Body of pancreas (tissue), 4 donors: ENCODE results near the gene GP9. TPM values are rescaled to one million over a fixed set of nuclear protein-coding genes. Genes with fewer than 3 reads are reported as not detected.
A peak's percentile ranks its signal among the peaks of the same experiment; 100 is the strongest.

Experiments used
- ATAC-seq: fragments of 150-250 bp; one replicate; pipeline ENCODE4 v1.9.1; 2016
- DNase-seq, 4 donors: peaks; one replicate each; pipeline ENCODE4 v3.0.0-alpha.2; 2019
- H3K27ac ChIP-seq, 4 donors: fragments of 200-600 bp; sonication (generic); 1 replicate in 3 of 4; 2 replicates in 1 of 4; pipeline versions ENCODE4 v1.5.1 to v1.6.1; 2016 to 2019; ENCODE audit warnings: mild to moderate bottlenecking in 1 of 4, mixed read lengths in 1 of 4, moderate library complexity in 1 of 4
- H3K27me3 ChIP-seq, 2 donors: fragments of 200-600 bp; sonication (generic); one replicate each; pipeline ENCODE4 v1.6.0; 2016; ENCODE audit warnings: mild to moderate bottlenecking in 1 of 2
- H3K36me3 ChIP-seq, 2 donors: fragments of 200-600 bp; sonication (generic); replicated peaks in 1 of 2; 2 replicates each; pipeline ENCODE4 v1.5.1; 2016; ENCODE audit warnings: low read depth in 2 of 2; ENCODE audit not compliant: insufficient read depth in 1 of 2
- H3K4me1 ChIP-seq: fragments of 200-600 bp; sonication (generic); one replicate; pipeline ENCODE4 v1.6.0; 2016
- H3K4me3 ChIP-seq, 2 donors: fragments of 200-600 bp; sonication (generic); 1 replicate in 1 of 2; 2 replicates in 1 of 2; pipeline ENCODE4 v1.5.1; 2016 to 2019
- H3K9me3 ChIP-seq, 3 donors: fragments of 200-600 bp; sonication (generic); 1 replicate in 2 of 3; 2 replicates in 1 of 3; pipeline ENCODE4 v1.5.1; 2016
- POLR2A ChIP-seq, 3 donors: fragments of 450-650 bp; IDR thresholded peaks; one replicate each; pipeline ENCODE4 v1.6.1; 2016; ENCODE audit warnings: antibody characterized with exemption in 3 of 3, mild to moderate bottlenecking in 2 of 3
- WGBS, 2 donors: methylation state at CpG; one replicate each; pipeline ENCODE4 v1.1.5; 2017; 5-methylcytosine and 5-hydroxymethylcytosine counted together
- intact Hi-C: fragments of 100-400 bp; cut with DNase I; formaldehyde crosslinking; loops from one replicate; pipeline ENCODE4 v1.15.1; 2023
- total RNA-seq, 2 donors: library from RNA; depleted of rRNA; stranded (reverse); fragments of >200 nt; gene quantifications; one replicate each; pipeline ENCODE4 v1.1.0, GENCODE V29; 2016
- TF ChIP-seq, protein P1 (sequence below), 7 experiments: fragments of 450-650 bp in 4 of 7; fragments of 200-600 bp in 3 of 7; sonication (generic) in 3 of 7; IDR thresholded peaks; one replicate each; pipeline ENCODE4 v1.5.1; 2016 to 2019; ENCODE audit warnings: antibody characterized with exemption in 7 of 7

GP9 gene
- total RNA-seq, 2 donors from 2014 or later = not detected

DNA sequence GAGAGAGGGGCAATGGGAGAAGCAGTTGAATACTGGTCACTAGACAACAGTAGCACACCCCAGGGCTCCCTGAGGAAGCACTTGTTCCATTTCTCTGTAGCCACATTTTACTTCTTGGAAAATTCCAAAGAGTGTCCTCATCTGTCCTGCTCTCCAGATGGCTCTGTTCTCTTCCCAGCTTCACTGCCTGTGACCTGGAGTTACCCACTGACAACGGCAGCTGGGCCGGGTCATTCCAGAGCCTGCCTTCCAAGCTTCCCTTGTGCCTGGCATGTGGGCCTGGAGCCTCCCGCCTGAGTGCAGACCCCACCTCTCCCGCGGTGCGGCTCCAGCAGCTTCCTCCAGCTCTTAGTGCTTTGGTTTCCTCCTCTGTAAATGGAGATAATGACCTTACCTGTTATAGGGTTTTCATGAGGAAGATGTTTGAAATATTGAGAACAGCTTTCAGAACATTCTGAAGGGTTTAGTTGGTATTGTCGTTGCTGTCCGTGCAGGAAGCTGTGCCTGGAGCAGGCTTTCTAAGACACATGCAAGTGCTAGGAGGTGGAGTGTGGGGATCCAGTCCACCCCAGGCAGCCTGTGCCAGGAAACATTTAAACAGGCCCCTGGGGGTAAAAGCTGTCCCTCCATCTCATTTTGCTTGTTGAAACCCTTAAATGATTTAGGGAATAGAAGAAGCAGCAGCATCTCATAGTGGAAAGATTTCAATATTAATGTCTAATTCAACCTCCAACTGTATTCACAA, 34.7 kb upstream of the GP9 start:
- Histone ChIP-seq H3K27ac (peak overlapping the region in 1 of 4 donors; percentile 31), H3K4me3 (no peak overlapping the region), H3K36me3 (no peaks in the 10 kb centered on the region), H3K27me3 (no peaks in the 10 kb centered on the region), H3K9me3 (no peaks in the 10 kb centered on the region), H3K4me1 (peaks cover 13% of the 10 kb centered on the region)
- 66 to 72% methylated on average over 8 of the region's 8 CpGs for WGBS, 2 donors
- ATAC-seq (no peak), DNase-seq (no peak)
- intact Hi-C loops = no loop called here
- no peak for TF ChIP-seq POLR2A (IDR thresholded peaks at IDR 0.05)
- TF ChIP-seq, protein P1, sequence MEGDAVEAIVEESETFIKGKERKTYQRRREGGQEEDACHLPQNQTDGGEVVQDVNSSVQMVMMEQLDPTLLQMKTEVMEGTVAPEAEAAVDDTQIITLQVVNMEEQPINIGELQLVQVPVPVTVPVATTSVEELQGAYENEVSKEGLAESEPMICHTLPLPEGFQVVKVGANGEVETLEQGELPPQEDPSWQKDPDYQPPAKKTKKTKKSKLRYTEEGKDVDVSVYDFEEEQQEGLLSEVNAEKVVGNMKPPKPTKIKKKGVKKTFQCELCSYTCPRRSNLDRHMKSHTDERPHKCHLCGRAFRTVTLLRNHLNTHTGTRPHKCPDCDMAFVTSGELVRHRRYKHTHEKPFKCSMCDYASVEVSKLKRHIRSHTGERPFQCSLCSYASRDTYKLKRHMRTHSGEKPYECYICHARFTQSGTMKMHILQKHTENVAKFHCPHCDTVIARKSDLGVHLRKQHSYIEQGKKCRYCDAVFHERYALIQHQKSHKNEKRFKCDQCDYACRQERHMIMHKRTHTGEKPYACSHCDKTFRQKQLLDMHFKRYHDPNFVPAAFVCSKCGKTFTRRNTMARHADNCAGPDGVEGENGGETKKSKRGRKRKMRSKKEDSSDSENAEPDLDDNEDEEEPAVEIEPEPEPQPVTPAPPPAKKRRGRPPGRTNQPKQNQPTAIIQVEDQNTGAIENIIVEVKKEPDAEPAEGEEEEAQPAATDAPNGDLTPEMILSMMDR (IDR thresholded peaks at IDR 0.05) = no peak

DNA sequence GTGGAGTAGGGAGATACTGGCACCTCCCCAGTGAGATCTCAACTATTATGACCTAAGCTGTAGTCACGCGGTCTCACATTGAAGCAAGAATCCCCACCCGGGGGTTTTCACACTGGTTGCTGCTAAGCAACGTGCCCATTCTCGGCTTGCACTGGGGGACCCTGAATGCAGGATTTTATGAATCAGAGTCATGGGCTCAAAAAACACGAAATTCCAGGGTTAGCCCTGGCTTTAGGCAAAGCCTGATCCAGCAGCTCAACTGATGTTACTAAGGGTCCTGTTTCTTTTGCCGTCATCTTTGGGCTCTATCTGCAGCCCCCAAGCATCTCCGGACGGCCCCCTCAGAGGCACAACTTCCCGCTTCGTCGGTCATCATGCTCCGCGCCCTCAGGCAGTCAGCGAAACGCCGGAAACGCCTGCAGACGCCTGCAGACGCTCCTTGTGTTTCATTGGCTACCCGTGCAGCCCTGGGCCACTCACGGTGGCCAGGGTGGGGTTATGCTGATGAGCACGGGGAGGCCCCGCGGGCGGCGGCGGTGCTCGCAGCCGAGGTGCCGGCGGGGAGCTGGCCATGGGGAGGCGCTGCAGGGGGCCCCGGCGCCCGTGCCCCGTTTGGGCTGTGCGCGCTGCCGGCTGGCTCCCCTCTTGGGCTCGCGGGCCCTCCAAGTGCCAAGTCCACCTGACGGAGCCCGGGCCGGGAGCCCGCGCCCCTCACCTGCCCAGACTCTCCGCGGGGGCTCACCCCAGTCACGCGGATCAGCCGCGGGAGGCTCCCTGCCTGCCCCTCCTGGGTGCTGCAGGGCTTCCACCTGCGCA, 33.6 kb upstream of the GP9 start:
- DNase-seq = peak; percentile 89 to 96 (median 94)

DNA sequence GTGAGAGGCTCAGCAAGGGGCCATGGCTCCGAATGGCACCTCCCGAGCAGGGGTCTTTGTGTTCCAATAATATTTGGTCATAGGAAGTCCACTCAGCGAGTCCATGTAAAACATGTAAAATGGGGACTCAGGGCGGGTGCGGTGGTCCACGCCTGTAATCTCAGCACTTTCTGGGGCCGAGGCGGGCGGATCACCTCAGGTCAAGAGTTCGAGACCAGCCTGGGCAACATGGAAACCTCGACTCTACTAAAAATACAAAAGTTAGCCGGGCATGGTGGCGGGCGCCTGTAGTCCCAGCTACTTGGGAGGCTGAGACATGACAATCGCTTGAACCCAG, 33.1 kb upstream of the GP9 start:
- Histone ChIP-seq H3K4me3 (peak overlapping the region in 1 of 2 donors; percentile 42), H3K27me3 (no peaks in the 10 kb centered on the region), H3K9me3 (no peaks in the 10 kb centered on the region), H3K27ac (peak overlapping the region in 1 of 4 donors; percentile 38), H3K4me1 (peaks cover 13% of the 10 kb centered on the region), H3K36me3 (no peaks in the 10 kb centered on the region)
- no peak for DNase-seq
- intact Hi-C loops = no loop called here
- WGBS, 2 donors = 65 to 71% methylated on average over 15 of the region's 15 CpGs
- TF ChIP-seq, protein P1 (IDR thresholded peaks at IDR 0.05) = no peak
- no peak for TF ChIP-seq POLR2A (IDR thresholded peaks at IDR 0.05)
- no peak for ATAC-seq

More for the DNA sequence above, 33.6 kb upstream of the GP9 start:
- TF ChIP-seq, protein P1 (IDR thresholded peaks at IDR 0.05) = peak; percentile 45 to 95 (median 77)
- TF ChIP-seq POLR2A (IDR thresholded peaks at IDR 0.05) = peak; percentile 18 to 65 (median 54)
- Histone ChIP-seq H3K4me1 (peaks cover 13% of the 10 kb centered on the region), H3K27me3 (no peaks in the 10 kb centered on the region), H3K36me3 (no peaks in the 10 kb centered on the region), H3K9me3 (no peaks in the 10 kb centered on the region), H3K27ac (peak overlapping the region in 2 of 4 donors; percentile 38 to 54), H3K4me3 (peak overlapping the region in 1 of 2 donors; percentile 42)
- 1 to 10% methylated on average over 16 to 18 of the region's 54 CpGs for WGBS, 2 donors
- intact Hi-C loops = no loop called here
- peak; percentile 98 for ATAC-seq

DNA sequence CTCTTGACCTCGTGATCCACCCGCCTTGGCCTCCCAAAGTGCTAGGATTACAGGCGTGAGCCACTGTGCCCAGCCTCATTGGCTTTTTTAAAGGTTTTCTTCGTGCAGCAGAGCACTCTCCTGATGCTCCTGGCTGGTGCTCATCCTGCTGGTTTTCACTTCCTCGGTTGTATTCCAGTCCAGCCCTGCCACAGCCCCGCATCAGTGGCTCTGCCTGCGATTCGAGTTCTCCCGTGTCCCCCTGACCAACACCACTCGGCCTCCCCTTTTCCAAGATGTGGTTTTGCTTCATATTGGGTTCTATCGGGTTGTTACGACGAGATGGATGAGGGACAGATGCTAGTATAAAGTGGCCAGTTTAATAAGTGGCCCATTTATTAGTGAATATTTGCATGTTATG, 31.7 kb upstream of the GP9 start:
- no peak for ATAC-seq

More for the DNA sequence above, 31.7 kb upstream of the GP9 start:
- H3K27ac ChIP-seq = no peak overlapping the region
- H3K27me3 ChIP-seq = no peaks in the 10 kb centered on the region
- H3K9me3 ChIP-seq = no peaks in the 10 kb centered on the region
- 86 to 89% methylated on average over 13 of the region's 13 CpGs for WGBS, 2 donors
- H3K4me1 ChIP-seq = peaks cover 13% of the 10 kb centered on the region
- H3K36me3 ChIP-seq = no peaks in the 10 kb centered on the region
- no peak for DNase-seq
- H3K4me3 ChIP-seq = no peak overlapping the region
- intact Hi-C loops = no loop called here
- TF ChIP-seq POLR2A (IDR thresholded peaks at IDR 0.05) = no peak
- TF ChIP-seq, protein P1 (IDR thresholded peaks at IDR 0.05) = no peak
